Neuronal stem cell (in vitro differentiated cells): ENCODE measurements around the gene RUNX2.

Experiments used
- DNase-seq: peaks from one replicate; pipeline ENCODE4 v3.0.0-alpha.2; 2013; ENCODE audit warnings: low spot score
- H2AFZ ChIP-seq: one replicate; pipeline ENCODE4 v1.6.1; 2013; ENCODE audit warnings: mild to moderate bottlenecking, low read length, inconsistent platforms
- H2AK5ac ChIP-seq: 2 replicates; pipeline ENCODE4 v1.6.1; 2013; ENCODE audit warnings: low read depth, mild to moderate bottlenecking, inconsistent platforms, low read length, moderate library complexity, mixed read lengths
- H2BK120ac ChIP-seq: 2 replicates; pipeline ENCODE4 v1.6.1; 2013; ENCODE audit warnings: low read depth, mild to moderate bottlenecking, inconsistent platforms, low read length, moderate library complexity, mixed read lengths
- H2BK12ac ChIP-seq: one replicate; pipeline ENCODE4 v1.6.1; 2013; ENCODE audit warnings: low read length, inconsistent platforms
- H2BK15ac ChIP-seq: 2 replicates; pipeline ENCODE4 v1.6.1; 2013; ENCODE audit warnings: mild to moderate bottlenecking, low read length, inconsistent platforms, mixed read lengths
- H2BK5ac ChIP-seq: one replicate; pipeline ENCODE4 v1.6.1; 2013; ENCODE audit warnings: inconsistent platforms, mild to moderate bottlenecking, low read length, moderate library complexity
- H3K14ac ChIP-seq: one replicate; pipeline ENCODE4 v1.6.1; 2013; ENCODE audit warnings: low read length, inconsistent platforms
- H3K18ac ChIP-seq: 2 replicates; pipeline ENCODE4 v1.6.1; 2013; ENCODE audit warnings: low read length, inconsistent platforms
- H3K23ac ChIP-seq: 2 replicates; pipeline ENCODE4 v1.6.1; 2013; ENCODE audit warnings: low read depth, mild to moderate bottlenecking, mixed read lengths, low read length, inconsistent platforms; ENCODE audit not compliant: poor library complexity
- H3K27ac ChIP-seq: replicated peaks from 3 replicates; pipeline ENCODE4 v1.5.1; 2013; ENCODE audit warnings: low read length, inconsistent platforms
- H3K27me3 ChIP-seq, 3 experiments: 2 replicates each; pipeline ENCODE4 v1.6.1; 2013; ENCODE audit warnings: low read length in 3 of 3, mild to moderate bottlenecking in 2 of 3, inconsistent platforms in 1 of 3, low read depth in 1 of 3, mixed read lengths in 1 of 3, moderate library complexity in 1 of 3; ENCODE audit not compliant: control insufficient read depth in 3 of 3, insufficient read depth in 3 of 3
- H3K36me3 ChIP-seq, 2 donors: replicated peaks in 1 of 2; 2 replicates each; pipeline ENCODE4 v1.6.1; 2013; ENCODE audit warnings: low read length in 2 of 2; ENCODE audit not compliant: control insufficient read depth in 2 of 2, insufficient read depth in 2 of 2
- H3K4ac ChIP-seq: 2 replicates; pipeline ENCODE4 v1.6.1; 2013; ENCODE audit warnings: inconsistent platforms, mild to moderate bottlenecking, low read length, moderate library complexity
- H3K4me1 ChIP-seq, 2 donors: 1 replicate in 1 of 2; 2 replicates in 1 of 2; pipeline ENCODE4 v1.6.1; 2013; ENCODE audit warnings: low read length in 2 of 2, low read depth in 1 of 2; ENCODE audit not compliant: control insufficient read depth in 2 of 2, insufficient read depth in 1 of 2
- H3K4me2 ChIP-seq: one replicate; pipeline ENCODE4 v1.6.1; 2013; ENCODE audit warnings: mild to moderate bottlenecking, low read length, inconsistent platforms; ENCODE audit not compliant: insufficient read depth, poor library complexity, severe bottlenecking
- H3K4me3 ChIP-seq, 2 donors: 2 replicates each; pipeline ENCODE4 v1.5.1; 2013; ENCODE audit warnings: low read length in 2 of 2, mild to moderate bottlenecking in 2 of 2, inconsistent platforms in 1 of 2, moderate library complexity in 1 of 2
- H3K79me1 ChIP-seq: one replicate; pipeline ENCODE4 v1.6.1; 2013; ENCODE audit warnings: low read depth, mild to moderate bottlenecking, inconsistent platforms, low read length, moderate library complexity
- H3K9ac ChIP-seq: one replicate; pipeline ENCODE4 v1.6.1; 2013; ENCODE audit warnings: mild to moderate bottlenecking, low read depth, low read length, inconsistent platforms; ENCODE audit not compliant: poor library complexity
- H3K9me3 ChIP-seq, 2 donors: replicated peaks in 1 of 2; 2 replicates each; pipeline versions ENCODE3 to v1.6.1; 2013; ENCODE audit warnings: low read length in 2 of 2, mild to moderate bottlenecking in 2 of 2, inconsistent platforms in 1 of 2, low read depth in 1 of 2, mixed read lengths in 1 of 2, moderate library complexity in 1 of 2; ENCODE audit not compliant: control insufficient read depth in 2 of 2, insufficient read depth in 1 of 2
- H4K8ac ChIP-seq: one replicate; pipeline ENCODE4 v1.6.1; 2013; ENCODE audit warnings: low read depth, mild to moderate bottlenecking, inconsistent platforms, low read length, moderate library complexity
- H4K91ac ChIP-seq: one replicate; pipeline ENCODE4 v1.6.1; 2013; ENCODE audit warnings: low read length, low read depth, mild to moderate bottlenecking, inconsistent platforms; ENCODE audit not compliant: poor library complexity
- WGBS, 2 donors: extraction: QIAGEN DNeasy Blood & Tissue Kit; methylation state at CpG; one replicate each; pipeline ENCODE4 v1.1.7; 2013; ENCODE audit warnings: missing lambda C conversion rate in 2 of 2, mixed read lengths in 1 of 2; ENCODE audit not compliant: insufficient read length in 2 of 2, insufficient replicate concordance in 1 of 2; ENCODE audit errors: extremely low coverage in 2 of 2; 5-methylcytosine and 5-hydroxymethylcytosine counted together

RUNX2 gene

DNA sequence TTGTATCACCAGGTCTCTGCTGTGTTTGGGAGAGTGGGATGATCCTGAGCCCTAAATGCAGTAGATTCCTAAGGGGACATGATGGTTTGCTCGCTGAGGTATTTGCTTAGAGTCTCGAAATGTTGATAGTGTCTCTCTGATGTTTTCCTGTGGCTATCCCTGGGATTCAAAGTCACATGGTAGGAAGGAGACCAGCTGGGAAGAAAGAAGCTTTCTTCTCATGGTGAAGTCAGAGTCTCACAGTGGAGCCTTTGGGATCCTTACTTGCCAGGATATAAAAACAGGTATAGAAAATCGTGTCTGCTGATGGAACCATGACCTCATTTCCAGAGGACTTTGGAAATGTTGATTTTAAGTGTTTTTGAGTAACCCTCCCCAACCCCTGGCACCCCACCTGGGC, 308.9 kb downstream of the RUNX2 start:
- no peak overlapping the region for H3K23ac ChIP-seq
- no peaks in the 10 kb centered on the region for H3K79me1 ChIP-seq
- H4K8ac ChIP-seq = no peak overlapping the region
- H2BK15ac ChIP-seq = no peak overlapping the region
- H3K9me3 ChIP-seq = peaks cover 0 to 2% of the 10 kb centered on the region in 2 donors
- H3K36me3 ChIP-seq = no peaks in the 10 kb centered on the region
- no peak overlapping the region for H2AK5ac ChIP-seq
- H3K4me2 ChIP-seq = no peak overlapping the region
- H3K14ac ChIP-seq = no peak overlapping the region
- H2BK5ac ChIP-seq = no peak overlapping the region
- H3K27ac ChIP-seq = no peak overlapping the region
- H4K91ac ChIP-seq = no peak overlapping the region
- no CpG with 5 or more reads among the region's 3 CpGs for WGBS, 2 donors
- peaks cover 0 to 2% of the 10 kb centered on the region in 2 donors for H3K4me1 ChIP-seq
- no peaks in the 10 kb centered on the region for H3K27me3 ChIP-seq
- H3K18ac ChIP-seq = no peak overlapping the region
- H3K9ac ChIP-seq = no peak overlapping the region
- no peak overlapping the region for H2BK120ac ChIP-seq
- no peak overlapping the region for H2AFZ ChIP-seq
- no peak overlapping the region for H3K4ac ChIP-seq
- H3K4me3 ChIP-seq = no peak overlapping the region
- DNase-seq = no peak
- no peak overlapping the region for H2BK12ac ChIP-seq

DNA sequence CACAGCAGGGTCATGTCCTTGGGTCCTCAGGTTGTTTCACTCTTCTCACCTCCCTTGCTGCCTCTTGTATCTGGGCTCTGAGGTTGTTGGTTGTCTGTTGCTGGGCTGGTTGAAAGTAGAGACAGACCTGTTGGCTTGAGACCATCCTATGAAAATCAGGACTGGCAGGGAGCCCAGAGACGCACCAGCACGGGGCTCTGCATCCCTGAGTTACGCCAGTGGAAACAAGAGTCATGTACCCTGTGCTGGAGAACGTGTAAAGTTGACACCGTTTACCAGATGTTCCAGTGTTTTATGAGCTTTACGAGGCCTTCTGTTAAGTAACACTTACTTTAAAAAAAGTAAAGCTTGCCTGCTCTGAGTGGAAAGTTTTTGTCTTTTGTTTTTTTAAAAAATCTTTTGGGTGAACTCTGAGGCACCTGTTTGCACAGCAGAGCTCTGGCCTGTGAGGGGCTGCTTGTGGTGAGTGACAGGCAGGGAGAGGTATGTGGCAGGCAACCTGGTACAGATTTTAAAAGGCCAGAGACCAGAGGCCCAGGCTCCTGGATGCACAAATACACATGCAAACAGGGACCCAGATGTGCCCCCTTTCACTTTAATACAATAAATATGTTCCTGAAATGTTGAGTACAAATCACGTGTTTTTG, 309.6 kb downstream of the RUNX2 start:
- H2BK15ac ChIP-seq = no peak overlapping the region
- H2AK5ac ChIP-seq = no peak overlapping the region
- no peak overlapping the region for H2AFZ ChIP-seq
- no peak overlapping the region for H4K91ac ChIP-seq
- no peaks in the 10 kb centered on the region for H3K79me1 ChIP-seq
- no peak overlapping the region for H3K14ac ChIP-seq
- WGBS, 2 donors = no CpG with 5 or more reads among the region's 7 CpGs
- H3K18ac ChIP-seq = no peak overlapping the region
- H3K9ac ChIP-seq = no peak overlapping the region
- no peak overlapping the region for H3K4ac ChIP-seq
- no peak for DNase-seq
- H3K4me1 ChIP-seq = peaks cover 0 to 2% of the 10 kb centered on the region in 2 donors
- no peak overlapping the region for H2BK120ac ChIP-seq
- no peak overlapping the region for H3K27ac ChIP-seq
- peaks cover 0 to 2% of the 10 kb centered on the region in 2 donors for H3K9me3 ChIP-seq
- H3K36me3 ChIP-seq = no peaks in the 10 kb centered on the region
- no peak overlapping the region for H3K4me2 ChIP-seq
- no peak overlapping the region for H3K23ac ChIP-seq
- H3K4me3 ChIP-seq = no peak overlapping the region
- H2BK5ac ChIP-seq = no peak overlapping the region
- no peak overlapping the region for H4K8ac ChIP-seq
- no peaks in the 10 kb centered on the region for H3K27me3 ChIP-seq
- no peak overlapping the region for H2BK12ac ChIP-seq

GRCh38 chr6:45640081-45640491, 312.0 kb downstream of the RUNX2 start:
- Histone ChIP-seq H4K8ac (no peak overlapping the region), H2AK5ac (no peak overlapping the region), H3K4me1 (peaks cover 0 to 2% of the 10 kb centered on the region in 2 donors), H3K18ac (no peak overlapping the region), H2BK12ac (no peak overlapping the region), H3K23ac (no peak overlapping the region), H3K4me2 (no peak overlapping the region), H3K9ac (no peak overlapping the region), H3K9me3 (peaks cover 0 to 2% of the 10 kb centered on the region in 2 donors), H3K79me1 (no peaks in the 10 kb centered on the region), H2AFZ (no peak overlapping the region), H3K27ac (no peak overlapping the region), H3K27me3 (no peaks in the 10 kb centered on the region), H3K36me3 (no peaks in the 10 kb centered on the region), H2BK15ac (no peak overlapping the region), H2BK5ac (no peak overlapping the region), H4K91ac (no peak overlapping the region), H3K4ac (no peak overlapping the region), H2BK120ac (no peak overlapping the region), H3K14ac (no peak overlapping the region), H3K4me3 (no peak overlapping the region)
- no peak for DNase-seq
- WGBS, 2 donors = no CpG with 5 or more reads among the region's 2 CpGs

DNA sequence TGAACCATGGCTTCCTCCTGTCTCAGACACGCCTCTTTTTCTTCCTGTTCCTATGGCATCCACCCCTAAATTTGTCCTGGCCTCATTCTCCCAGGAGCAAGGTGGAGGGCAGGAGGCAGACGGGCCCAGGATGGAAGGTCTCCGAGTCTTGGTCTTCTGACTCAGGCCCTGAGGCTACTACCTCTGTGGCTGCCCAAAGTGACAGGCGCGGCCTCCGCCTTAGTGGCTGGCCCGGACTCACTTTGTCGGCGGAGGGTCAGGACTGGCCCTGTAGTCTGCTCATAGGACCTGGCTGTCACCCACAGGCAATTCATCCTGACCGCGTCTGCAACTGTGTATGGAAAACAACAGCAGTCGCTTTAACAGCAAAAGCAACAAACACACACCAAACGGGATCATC, 312.7 kb downstream of the RUNX2 start:
- Histone ChIP-seq H2BK120ac (no peak overlapping the region), H2AK5ac (no peak overlapping the region), H3K23ac (peak overlapping the region; percentile 4), H2BK12ac (no peak overlapping the region), H3K4me1 (peaks cover 0 to 2% of the 10 kb centered on the region in 2 donors), H3K14ac (no peak overlapping the region), H2BK15ac (no peak overlapping the region), H3K36me3 (no peaks in the 10 kb centered on the region), H2AFZ (no peak overlapping the region), H3K4me2 (no peak overlapping the region), H3K4me3 (no peak overlapping the region), H2BK5ac (no peak overlapping the region), H3K9ac (no peak overlapping the region), H3K9me3 (peaks cover 0 to 2% of the 10 kb centered on the region in 2 donors), H3K4ac (no peak overlapping the region), H3K18ac (no peak overlapping the region), H4K91ac (no peak overlapping the region), H4K8ac (no peak overlapping the region), H3K79me1 (no peaks in the 10 kb centered on the region), H3K27ac (no peak overlapping the region), H3K27me3 (no peaks in the 10 kb centered on the region)
- no CpG with 5 or more reads among the region's 13 CpGs for WGBS, 2 donors
- no peak for DNase-seq
